ENCODE data around the gene ISCU. TPM values are rescaled to one million over a fixed set of nuclear protein-coding genes. Genes with fewer than 3 reads are reported as not detected.
A peak's percentile ranks its signal among the peaks of the same experiment; 100 is the strongest.

Gene ISCU
- total RNA-seq, 1 donor from 2014 or later, result 55.5 TPM

DNA sequence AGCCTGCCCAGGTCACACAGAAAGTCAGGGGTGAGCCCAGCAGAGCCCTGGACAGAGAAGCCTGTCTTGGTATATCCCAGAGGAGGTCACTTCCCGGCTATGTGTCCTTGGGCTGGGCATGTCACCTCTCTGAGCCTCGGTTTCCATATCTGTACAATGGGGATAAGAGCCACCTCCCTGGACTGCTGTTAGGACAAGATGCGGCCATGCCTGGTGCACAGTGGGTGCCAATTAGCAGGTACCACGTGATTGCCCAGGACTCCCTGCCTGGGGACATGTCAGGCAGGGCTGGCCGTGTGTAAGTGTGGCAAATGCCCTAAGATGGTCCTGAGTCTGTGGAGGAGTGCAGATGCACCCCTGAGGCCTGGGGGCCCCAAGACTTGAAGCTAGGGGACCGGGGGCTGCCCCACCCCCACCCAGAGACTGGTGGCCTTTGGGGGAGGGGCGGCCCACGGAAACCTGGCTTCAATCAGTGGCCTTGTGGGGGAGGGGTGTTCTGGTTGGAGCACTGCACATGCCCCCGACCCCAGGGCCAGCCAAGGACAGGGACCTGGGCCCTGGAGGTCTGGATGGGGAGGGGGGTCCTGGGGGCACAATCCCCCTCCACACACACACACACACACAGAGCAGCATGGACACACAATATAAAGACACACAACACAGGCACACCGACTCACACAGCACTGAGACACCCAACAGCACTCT is 34.6 kb downstream of the ISCU start:
- no peaks in the 10 kb centered on the region for H3K9me3 Mint-ChIP-seq
- DNase-seq (ENCODE audit: low read depth, low spot score), result no peak
- no peak overlapping the region for H3K27ac Mint-ChIP-seq (ENCODE audit: unreplicated experiment)
- H3K36me3 Mint-ChIP-seq (ENCODE audit: low read depth), result no peaks in the 10 kb centered on the region
- no peak overlapping the region for H3K4me3 Mint-ChIP-seq
- peaks cover 7% of the 10 kb centered on the region for H3K4me1 Mint-ChIP-seq
- TF ChIP-seq, protein P1, sequence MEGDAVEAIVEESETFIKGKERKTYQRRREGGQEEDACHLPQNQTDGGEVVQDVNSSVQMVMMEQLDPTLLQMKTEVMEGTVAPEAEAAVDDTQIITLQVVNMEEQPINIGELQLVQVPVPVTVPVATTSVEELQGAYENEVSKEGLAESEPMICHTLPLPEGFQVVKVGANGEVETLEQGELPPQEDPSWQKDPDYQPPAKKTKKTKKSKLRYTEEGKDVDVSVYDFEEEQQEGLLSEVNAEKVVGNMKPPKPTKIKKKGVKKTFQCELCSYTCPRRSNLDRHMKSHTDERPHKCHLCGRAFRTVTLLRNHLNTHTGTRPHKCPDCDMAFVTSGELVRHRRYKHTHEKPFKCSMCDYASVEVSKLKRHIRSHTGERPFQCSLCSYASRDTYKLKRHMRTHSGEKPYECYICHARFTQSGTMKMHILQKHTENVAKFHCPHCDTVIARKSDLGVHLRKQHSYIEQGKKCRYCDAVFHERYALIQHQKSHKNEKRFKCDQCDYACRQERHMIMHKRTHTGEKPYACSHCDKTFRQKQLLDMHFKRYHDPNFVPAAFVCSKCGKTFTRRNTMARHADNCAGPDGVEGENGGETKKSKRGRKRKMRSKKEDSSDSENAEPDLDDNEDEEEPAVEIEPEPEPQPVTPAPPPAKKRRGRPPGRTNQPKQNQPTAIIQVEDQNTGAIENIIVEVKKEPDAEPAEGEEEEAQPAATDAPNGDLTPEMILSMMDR (conservative IDR thresholded peaks at IDR 0.05), result no peak
- H3K27me3 Mint-ChIP-seq (ENCODE audit: low read depth), result no peaks in the 10 kb centered on the region

DNA sequence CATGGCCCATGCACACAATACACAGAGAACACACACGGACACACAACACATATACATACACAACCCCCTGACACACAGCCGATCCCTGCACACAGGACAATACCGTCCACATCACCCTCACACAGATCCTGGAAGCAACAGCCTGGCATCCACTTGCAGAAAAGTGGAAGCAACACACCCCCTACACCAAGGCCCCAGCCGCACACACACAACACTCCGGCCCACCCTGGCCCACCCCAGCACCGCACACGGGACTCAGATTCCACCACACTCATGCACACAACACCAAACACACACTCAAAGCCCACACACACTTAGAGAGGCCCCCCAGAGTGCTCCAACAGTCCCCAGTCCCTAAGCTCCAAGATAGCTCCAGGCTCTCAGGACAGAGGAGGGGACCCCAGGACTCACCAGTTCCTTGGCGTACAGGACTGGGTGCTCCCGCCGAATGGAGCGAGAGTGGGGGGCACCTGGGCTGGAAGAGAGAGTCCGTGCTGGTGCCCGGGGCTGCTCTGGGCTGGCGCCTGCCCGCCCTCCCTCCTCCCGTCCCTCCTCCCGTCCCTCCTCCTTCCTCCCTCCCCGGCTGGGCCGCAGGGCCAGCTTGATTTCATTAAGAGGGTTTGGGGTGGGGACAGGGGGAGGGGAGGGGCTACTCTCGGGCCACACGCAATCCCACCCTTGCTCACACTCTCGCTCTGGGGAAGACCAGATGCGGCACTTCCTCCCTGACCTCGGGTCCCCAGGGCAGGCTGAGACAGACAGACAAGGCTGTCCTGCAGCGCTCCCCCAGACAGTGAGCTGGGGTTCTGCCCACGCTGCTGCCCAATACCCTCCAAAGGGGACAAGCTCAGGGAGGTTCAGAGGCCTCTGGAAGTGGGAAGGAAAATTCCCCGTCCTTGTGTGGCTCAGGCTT is 35.4 kb downstream of the ISCU start, which contains the start of gene TMEM119:
Gene TMEM119 (minus strand): TSS at position 526 of the 913 bp plus-strand sequence. CDS start 5,701 bp downstream, outside the sequence.
- H3K9me3 Mint-ChIP-seq, result no peaks in the 10 kb centered on the region
- TF ChIP-seq, protein P1 (conservative IDR thresholded peaks at IDR 0.05), result no peak
- no peaks in the 10 kb centered on the region for H3K36me3 Mint-ChIP-seq (ENCODE audit: low read depth)
- no peak for DNase-seq (ENCODE audit: low read depth, low spot score)
- H3K4me3 Mint-ChIP-seq, result no peak within 1 kb of the TSS
- H3K27ac Mint-ChIP-seq (ENCODE audit: unreplicated experiment), result peak within 1 kb of the TSS; percentile 13
- H3K4me1 Mint-ChIP-seq, result peaks cover 7% of the 10 kb centered on the region
- no peaks in the 10 kb centered on the region for H3K27me3 Mint-ChIP-seq (ENCODE audit: low read depth)

DNA sequence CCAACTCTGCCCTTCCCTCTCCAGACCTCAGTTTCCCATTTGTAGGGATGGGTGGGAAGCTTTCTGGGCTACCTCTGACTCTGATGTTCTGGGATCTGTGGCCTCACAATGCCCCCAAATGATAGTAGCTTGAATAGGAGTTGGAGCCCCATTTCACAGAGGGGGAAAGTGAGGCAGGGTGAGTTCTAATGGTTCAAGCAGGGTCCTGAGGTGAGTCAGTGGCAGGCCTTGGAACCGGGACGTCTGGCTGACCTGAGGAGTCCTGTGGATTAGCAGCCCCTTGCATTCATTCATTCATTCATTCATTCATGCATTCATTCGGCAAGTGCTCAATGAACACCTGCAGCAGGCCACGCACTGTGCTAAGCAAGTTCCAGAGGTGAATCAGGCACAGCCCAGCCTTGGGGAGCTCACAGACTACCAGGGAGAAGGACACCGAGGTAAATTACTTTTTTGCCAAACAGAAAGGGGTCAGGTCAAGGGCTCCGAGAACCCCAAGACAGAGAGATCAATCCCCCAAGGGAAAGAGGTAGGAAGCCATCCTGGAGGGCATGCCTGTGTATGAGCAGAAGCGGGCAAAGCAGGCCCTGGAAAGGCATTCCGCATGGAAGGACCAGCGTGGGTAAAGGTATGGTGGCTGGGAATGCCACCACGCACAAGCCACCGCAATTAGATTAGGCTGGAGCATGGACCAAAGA is 36.3 kb downstream of the ISCU start:
- Mint-ChIP-seq H3K27ac (ENCODE audit: unreplicated experiment) (peak overlapping the region; percentile 92), H3K4me1 (peaks cover 7% of the 10 kb centered on the region), H3K4me3 (no peak overlapping the region), H3K27me3 (ENCODE audit: low read depth) (no peaks in the 10 kb centered on the region), H3K9me3 (no peaks in the 10 kb centered on the region), H3K36me3 (ENCODE audit: low read depth) (no peaks in the 10 kb centered on the region)
- no peak for DNase-seq (ENCODE audit: low read depth, low spot score)
- TF ChIP-seq, protein P1 (conservative IDR thresholded peaks at IDR 0.05), result no peak

DNA sequence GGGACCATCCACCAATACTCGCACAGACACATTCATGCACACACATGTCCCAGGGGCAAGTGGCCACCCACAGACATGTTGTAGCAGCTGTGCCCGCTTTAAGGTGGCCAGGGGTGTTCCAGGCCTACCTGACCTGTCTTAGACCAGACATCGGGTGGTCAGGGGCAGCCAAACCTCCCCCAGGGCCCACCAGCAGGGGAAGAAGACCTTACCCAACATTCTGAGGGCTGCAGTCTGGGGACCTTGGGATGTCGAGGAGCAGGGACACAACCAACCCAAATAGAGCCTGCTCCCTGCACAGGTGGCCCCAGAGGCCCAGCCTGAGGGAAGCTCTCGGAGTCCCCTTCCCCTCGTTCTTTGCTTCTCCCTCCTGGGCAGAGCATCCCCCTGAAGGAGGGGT is 37.1 kb downstream of the ISCU start:
- Mint-ChIP-seq H3K27ac (ENCODE audit: unreplicated experiment) (peak overlapping the region; percentile 92), H3K4me1 (peaks cover 7% of the 10 kb centered on the region), H3K4me3 (no peak overlapping the region), H3K9me3 (no peaks in the 10 kb centered on the region), H3K27me3 (ENCODE audit: low read depth) (no peaks in the 10 kb centered on the region), H3K36me3 (ENCODE audit: low read depth) (no peaks in the 10 kb centered on the region)
- no peak for DNase-seq (ENCODE audit: low read depth, low spot score)
- TF ChIP-seq, protein P1 (conservative IDR thresholded peaks at IDR 0.05), result no peak

DNA sequence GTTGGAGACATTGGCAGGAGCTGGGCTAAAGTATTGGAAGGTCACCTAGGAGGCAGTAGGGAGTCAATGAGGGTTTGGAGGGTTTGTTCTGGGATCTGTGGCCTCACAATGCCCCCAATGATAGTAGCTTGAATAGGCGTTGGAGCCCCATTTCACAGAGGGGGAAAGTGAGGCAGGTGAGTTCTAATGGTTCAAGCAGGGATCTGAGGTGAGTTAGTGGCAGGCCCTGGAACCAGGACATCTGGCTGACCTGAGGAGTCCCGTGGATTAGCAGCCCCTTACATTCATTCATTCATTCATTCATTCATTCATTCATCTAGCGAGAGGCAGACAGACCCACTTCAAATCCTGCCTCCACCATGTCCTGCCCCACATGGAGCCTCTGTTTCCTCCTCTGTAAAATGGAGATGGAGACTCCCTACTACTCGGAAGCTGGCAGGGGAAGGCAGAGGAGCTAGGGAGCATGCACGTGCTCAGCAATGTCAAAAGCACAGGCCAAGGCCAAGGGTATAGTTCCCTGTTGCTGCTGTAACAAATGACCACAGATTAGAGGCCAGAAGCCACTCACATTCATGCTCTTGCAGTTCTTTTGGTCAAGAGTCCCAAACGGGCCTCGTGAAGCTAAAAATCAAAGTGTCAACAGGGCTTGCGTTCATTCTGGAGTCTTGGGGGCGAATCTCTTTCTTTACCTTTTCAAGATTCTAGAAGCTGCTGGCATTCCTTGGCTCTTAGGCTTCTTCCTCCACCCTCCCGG is 37.7 kb downstream of the ISCU start:
- Mint-ChIP-seq H3K4me3 (no peak overlapping the region), H3K27ac (ENCODE audit: unreplicated experiment) (no peak overlapping the region), H3K4me1 (peaks cover 7% of the 10 kb centered on the region), H3K9me3 (no peaks in the 10 kb centered on the region), H3K27me3 (ENCODE audit: low read depth) (peaks cover 5% of the 10 kb centered on the region), H3K36me3 (ENCODE audit: low read depth) (no peaks in the 10 kb centered on the region)
- TF ChIP-seq, protein P1 (conservative IDR thresholded peaks at IDR 0.05), result no peak
- no peak for DNase-seq (ENCODE audit: low read depth, low spot score)

Measured in neural crest cell (in vitro differentiated cells).